OCI-LY1 (cell line): ENCODE results near the gene UBE2R2.

Experiments used
- EZH2 ChIP-seq: fragments of 200-600 bp; sonication (generic), shearing (Covaris generic); IDR thresholded peaks from 2 replicates; pipeline ENCODE4 v1.8.0; 2017; ENCODE audit warnings: borderline replicate concordance, mixed run types, mild to moderate bottlenecking, antibody characterized with exemption, low read length, moderate library complexity, mixed read lengths
- TF ChIP-seq, protein P1 (sequence below): fragments of 200-600 bp; sonication (generic), shearing (Covaris generic); IDR thresholded peaks from 2 replicates; pipeline ENCODE4 v1.5.1; 2017; ENCODE audit warnings: mild to moderate bottlenecking, antibody characterized with exemption, low read length, moderate library complexity, mixed read lengths

DNA sequence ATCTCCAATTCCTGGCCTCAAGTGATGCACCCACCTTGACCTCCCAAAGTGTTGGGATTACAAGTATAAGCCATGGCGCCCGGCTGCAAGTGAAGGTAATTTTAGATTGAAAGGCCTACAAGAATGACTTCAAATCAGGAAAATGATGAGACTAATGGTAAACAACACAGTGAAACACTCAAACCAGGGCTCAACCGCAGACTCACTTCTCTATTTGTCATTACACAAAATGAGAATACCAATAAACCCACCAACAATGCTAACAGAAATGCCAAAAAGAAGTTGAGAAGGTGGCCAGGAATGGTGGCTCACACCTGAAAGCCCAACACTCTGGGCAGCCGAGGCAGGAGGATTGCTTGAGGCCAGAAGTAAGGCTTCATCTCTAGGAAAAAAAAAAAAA is 139.6 kb downstream of the UBE2R2 start:
- TF ChIP-seq, protein P1, sequence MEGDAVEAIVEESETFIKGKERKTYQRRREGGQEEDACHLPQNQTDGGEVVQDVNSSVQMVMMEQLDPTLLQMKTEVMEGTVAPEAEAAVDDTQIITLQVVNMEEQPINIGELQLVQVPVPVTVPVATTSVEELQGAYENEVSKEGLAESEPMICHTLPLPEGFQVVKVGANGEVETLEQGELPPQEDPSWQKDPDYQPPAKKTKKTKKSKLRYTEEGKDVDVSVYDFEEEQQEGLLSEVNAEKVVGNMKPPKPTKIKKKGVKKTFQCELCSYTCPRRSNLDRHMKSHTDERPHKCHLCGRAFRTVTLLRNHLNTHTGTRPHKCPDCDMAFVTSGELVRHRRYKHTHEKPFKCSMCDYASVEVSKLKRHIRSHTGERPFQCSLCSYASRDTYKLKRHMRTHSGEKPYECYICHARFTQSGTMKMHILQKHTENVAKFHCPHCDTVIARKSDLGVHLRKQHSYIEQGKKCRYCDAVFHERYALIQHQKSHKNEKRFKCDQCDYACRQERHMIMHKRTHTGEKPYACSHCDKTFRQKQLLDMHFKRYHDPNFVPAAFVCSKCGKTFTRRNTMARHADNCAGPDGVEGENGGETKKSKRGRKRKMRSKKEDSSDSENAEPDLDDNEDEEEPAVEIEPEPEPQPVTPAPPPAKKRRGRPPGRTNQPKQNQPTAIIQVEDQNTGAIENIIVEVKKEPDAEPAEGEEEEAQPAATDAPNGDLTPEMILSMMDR, result no peak
- no peak for TF ChIP-seq EZH2
